Right renal cortex interstitium (tissue), 3 donors: Measurements from ENCODE around the gene VILL. TPM values are rescaled to one million over a fixed set of nuclear protein-coding genes. Genes with fewer than 3 reads are reported as not detected.
"Not testable (repeated sequence)": the region's sequence is repeated elsewhere in the genome, so short reads cannot be mapped to it uniquely, and the experiment has no call there.

ENCODE experiments used
- DNase-seq, 3 donors: peaks; one replicate each; pipeline ENCODE4 v3.0.0-alpha.2; 2013; ENCODE audit warnings: low read depth in 3 of 3, low spot score in 2 of 3
- polyA plus RNA-seq, 3 donors: library from polyadenylated mRNA; unstranded; fragments of 120-200 nt; gene quantifications; one replicate each; pipeline ENCODE4 v1.2.1, GENCODE V29; 2013; ENCODE audit not compliant: insufficient read length in 3 of 3

Gene VILL
- polyA plus RNA-seq, 3 donors, result 9.9 to 11.0 (median 10.0) TPM

DNA sequence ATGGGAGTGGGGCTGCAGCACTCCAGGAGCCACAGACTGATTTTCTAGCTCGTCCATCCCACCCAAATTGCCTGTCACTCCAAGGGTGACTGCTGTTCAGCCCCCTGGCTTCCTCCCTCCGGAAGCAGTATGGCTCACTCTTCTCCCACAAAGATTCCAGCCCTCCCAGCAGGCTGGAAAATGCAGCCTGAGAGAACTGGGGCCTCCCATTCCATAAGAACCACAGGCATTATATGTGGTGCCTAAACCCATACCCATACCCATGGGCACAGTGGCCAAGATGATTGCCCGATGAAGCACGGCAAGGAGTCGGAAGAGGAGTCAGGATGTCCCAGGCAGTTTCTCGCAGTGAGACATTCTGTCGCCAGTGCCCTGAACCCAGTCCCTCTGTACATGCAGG is 6.0 kb upstream of the VILL start:
- DNase-seq, result no peak

DNA sequence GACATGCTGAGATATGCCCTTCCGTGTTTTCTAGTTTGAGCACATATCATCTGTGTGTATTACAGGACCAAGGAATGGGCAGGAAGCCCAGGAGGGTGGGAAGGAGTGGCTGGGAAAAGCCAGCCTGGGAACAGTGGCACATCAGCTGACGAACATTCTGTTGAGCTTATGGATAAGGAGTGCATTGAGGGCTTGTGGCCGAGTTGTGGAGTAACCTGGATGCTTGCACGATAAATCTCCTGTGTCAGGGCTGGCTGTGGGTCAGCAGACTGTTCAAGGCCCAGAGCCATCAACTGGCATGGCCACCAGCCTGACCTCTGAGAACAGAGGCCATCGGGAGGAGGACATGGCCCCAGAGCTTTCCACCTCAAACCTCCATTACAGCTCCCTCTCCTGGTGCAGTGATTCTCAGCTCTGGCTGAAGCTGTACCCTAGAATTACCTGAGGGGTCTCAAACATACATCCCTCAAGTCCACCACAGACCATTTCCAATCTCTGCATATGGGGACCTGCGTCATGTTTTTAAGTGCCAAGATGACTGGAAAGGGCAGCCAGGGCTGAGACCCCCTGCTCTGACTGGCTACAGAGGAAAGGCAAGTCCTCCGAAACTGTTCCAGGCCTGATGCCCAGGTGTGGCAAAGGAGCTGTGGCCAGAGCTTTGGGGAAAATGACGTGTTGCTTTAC is 4.8 kb upstream of the VILL start:
- DNase-seq, result no peak

DNA sequence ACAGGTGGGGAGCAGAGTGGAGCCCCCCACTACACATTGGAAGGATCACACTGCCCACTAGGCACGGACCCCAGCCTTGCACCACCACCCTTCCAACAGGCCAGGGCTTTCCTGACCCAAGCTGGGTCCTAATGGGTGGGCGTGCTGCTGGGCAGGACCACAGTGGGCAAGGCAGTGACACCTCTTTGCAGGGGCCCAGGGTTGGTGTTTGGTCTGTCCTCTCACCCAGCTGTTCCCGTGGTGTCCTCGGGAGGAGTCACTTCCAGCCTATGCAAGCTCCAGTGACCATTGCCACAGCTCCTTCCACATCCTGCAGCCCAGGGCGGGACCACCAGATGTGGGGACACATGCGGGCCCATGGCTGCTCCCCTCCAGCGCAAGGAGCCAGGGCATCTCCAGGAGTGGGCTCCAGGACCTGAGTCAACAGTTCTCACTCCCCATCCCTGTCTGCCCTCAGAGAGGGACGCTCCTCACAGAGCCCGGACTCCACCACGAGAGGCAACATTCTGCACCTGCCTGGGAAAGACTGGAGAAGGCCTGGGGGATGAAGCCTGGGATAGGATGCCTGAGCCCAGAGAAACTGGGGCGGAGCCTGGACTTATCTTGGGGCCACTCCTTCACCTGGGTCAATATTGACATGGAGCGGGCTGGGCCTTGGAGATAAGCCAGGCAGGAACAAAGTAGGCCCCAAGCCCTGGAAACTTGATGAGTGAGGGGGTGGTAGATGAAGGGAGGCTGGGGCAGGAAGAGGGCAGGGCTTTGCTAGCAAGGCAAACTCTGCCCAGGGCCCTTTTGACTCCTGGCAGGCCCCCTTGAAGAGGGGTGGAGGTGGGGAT is 3.9 kb upstream of the VILL start:
- DNase-seq, result no peak

DNA sequence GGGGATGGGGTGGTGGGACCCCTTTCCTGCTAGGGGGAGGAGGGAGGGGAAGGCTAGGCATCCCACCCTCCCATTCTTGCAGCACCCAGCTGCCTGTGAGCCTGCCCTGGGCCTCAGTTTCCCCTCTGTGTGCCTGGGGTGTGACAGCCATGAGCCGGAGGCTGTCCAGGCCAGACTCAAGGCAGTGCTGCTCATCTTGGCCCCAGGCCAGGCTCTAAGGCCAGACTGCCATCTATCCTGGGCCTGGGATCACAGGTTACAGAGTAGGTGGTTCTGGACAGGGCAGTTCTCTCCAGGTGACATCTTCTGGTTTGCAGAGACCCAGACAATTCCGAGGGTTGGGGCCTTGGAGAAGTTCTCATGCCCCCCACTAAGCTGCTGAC is 3.3 kb upstream of the VILL start:
- DNase-seq, result no peak

- no peak for DNase-seq
These were observed 2.8 kb upstream of the VILL start for GRCh38 chr3:37987751-37988179.

- not testable (repeated sequence) for DNase-seq
These were observed 2.2 kb upstream of the VILL start for GRCh38 chr3:37988376-37988775.

DNA sequence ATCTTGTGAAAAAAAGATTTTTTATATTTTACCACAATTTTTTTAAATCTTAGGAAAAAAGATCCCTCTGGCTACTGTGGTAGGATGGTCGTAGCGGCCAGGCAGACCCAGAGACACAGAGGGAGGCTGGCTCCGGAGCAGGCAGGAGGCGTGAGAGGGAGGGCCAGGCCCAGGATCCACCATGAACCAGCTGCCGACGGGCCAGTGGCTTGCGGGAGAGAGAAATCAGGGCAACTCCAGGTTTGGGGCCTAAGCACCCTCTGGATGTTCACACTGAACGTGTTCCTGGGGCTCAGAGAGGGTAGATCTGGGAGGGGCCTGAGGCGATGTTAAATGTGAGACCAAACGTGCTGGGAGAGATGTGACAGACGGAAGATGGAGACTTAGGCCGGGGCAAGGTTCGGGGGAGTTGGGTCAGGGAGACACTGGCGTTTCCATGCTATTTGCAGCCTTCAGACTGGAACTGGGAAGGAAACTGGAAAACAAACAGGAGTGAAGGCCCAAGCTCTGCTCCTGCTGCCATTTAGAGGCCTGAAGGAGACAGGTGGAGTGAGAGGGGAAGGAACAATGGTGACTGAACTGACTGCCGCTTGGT is 1.6 kb upstream of the VILL start:
- no peak for DNase-seq

DNA sequence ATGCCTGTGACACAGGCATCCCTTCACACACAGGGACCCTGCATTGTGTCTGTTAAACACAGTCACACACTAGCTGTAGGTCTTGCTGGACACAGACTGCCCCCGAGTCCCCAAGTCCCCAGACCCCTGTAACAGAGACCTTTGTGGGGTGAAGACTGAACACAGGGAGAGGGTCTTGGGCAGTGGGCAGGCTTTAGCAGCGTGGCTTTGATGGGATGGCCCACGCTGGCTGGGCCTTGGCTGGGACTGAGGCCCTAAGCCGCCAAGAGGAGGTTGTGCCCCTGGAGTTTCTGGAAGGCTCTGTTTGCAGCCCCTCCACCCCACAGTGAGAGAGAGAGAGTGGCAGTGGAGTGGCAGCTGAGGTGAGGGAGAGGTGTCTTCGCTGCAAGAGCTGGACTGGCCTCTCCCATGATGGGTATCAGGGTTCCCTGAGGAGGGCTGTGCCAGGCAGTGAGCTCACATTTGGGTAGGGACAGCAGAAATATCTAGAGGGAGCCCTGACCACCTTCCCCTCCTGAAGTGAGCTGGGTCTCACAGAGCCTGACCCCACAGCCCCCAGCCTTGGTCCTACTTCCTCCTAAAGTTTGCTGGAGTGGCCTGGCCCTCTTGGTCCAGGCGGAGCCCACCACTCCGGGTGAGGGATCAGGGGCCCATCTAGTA is 635 bp upstream of the VILL start:
- no peak for DNase-seq

DNA sequence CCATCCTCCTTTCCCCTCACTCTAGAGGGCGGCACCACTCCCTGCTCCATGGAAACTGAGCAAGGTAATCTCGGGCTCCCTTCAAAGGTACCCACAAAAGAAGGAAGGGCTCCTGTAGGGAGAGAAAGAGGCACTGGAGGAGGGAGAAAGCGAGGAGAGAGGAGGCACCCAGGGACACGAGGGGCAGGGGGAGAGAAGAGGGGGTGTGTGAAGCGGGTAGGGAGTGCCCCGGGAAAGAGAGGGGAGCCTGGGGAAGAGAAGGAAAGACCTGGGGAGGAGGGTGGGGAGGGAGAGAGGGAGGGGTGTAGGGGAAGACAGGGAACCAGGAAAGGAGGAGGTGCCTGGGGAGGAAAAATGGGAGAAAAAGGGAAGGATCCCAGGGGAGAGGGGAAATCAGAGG is 523 bp downstream of the VILL start:
- no peak for DNase-seq

GRCh38 chr3:37991823-37992222 is 1.2 kb downstream of the VILL start:
- DNase-seq, result no peak

- DNase-seq, result no peak
These were observed 1.9 kb downstream of the VILL start for GRCh38 chr3:37992271-37993066.

DNA sequence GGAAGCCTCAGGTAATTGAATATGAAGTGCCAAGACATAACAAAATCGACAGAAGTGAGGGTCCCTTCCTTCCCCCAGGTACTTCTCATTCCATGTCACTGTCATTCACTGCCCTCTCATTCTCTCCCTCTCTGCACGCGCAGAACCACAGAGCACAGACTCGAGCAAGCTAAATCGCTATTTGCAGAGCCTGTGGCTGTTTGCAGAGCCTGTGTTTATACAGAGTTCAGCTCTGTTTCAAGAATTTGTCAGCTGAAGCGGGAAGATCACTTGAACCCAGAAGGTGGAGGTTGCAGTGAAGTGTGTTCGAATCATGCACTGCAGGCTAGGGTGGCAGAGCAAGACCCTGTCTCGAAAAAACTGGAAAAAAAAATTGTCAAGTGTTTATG is 2.5 kb downstream of the VILL start:
- DNase-seq, result no peak

DNA sequence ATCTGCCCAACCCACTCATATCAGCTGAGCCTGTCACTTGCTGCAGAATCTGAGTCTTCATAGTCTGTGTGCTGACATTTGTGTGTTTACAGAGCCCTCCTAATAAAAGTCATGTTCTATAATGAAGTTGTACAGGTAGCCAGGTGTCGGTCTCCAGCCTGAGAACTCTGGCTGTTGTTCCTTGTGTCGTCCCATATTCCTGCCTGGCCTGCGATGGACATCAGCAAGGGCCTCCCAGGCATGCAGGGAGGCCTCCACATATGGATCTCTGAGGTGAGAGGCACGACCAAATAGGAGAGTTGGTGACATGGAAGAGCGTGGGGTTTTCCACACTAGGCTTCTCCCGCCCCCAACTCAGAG is 2.9 kb downstream of the VILL start:
- no peak for DNase-seq

DNA sequence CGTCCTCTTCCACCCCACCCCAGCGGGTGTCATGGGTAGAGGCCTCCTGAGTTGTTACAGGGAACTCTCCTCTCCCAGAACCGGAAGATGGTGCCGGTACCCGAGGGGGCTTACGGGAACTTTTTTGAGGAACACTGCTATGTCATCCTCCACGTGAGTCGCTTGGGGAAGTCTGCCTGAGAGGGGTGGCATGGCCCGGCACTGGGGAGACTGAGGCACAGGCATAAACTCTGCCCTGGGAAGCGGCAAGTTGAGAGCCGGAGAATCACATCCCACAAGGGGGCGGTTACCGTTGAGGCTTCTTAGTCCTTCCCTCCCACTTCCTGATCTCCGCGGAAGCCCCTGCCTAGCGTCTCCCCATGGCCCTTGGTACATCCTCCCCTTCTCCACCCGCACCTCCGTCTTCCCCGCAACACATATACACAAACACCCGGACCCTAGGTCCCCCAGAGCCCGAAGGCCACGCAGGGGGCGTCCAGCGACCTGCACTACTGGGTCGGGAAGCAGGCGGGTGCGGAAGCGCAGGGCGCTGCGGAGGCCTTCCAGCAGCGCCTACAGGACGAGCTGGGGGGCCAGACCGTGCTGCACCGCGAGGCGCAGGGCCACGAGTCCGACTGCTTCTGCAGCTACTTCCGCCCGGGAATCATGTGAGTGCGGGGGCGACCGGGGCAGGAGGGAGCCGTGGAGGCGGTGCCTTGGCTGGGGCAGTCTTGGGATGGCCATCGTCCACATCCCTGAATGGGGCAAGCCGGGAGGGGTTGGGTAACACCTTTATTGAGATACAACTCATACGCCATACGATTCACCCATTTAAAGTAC is 3.4 kb downstream of the VILL start:
- peak in 2 of 3 donors; percentile 40 to 42 for DNase-seq

- DNase-seq, result no peak
These were observed 4.0 kb downstream of the VILL start for GRCh38 chr3:37994639-37994972.

GRCh38 chr3:37995652-37996641 is 5.4 kb downstream of the VILL start:
- DNase-seq, result no peak

GRCh38 chr3:37996785-37997301 is 6.3 kb downstream of the VILL start:
- DNase-seq, result peak in 2 of 3 donors; percentile 57 to 71

GRCh38 chr3:37997342-37997741 is 6.8 kb downstream of the VILL start:
- DNase-seq, result no peak
